Stimulated activated naive CD4-positive, alpha-beta T cell treated with Interleukin-2 at 50 U/mL for 16 hours (primary cell): ENCODE measurements around the gene C1QTNF8.

ENCODE experiments used
- DNase-seq: peaks from one replicate; lab custom pipeline; 2025; lab: John Stamatoyannopoulos, UW

Gene C1QTNF8

GRCh38 chr16:1108299-1109252 is 12.5 kb upstream of the C1QTNF8 start:
- no peak for DNase-seq

GRCh38 chr16:1107731-1108130 is 11.7 kb upstream of the C1QTNF8 start:
- no peak for DNase-seq

GRCh38 chr16:1107141-1107540 is 11.1 kb upstream of the C1QTNF8 start:
- no peak for DNase-seq

GRCh38 chr16:1106659-1107058 is 10.6 kb upstream of the C1QTNF8 start:
- no peak for DNase-seq

DNA sequence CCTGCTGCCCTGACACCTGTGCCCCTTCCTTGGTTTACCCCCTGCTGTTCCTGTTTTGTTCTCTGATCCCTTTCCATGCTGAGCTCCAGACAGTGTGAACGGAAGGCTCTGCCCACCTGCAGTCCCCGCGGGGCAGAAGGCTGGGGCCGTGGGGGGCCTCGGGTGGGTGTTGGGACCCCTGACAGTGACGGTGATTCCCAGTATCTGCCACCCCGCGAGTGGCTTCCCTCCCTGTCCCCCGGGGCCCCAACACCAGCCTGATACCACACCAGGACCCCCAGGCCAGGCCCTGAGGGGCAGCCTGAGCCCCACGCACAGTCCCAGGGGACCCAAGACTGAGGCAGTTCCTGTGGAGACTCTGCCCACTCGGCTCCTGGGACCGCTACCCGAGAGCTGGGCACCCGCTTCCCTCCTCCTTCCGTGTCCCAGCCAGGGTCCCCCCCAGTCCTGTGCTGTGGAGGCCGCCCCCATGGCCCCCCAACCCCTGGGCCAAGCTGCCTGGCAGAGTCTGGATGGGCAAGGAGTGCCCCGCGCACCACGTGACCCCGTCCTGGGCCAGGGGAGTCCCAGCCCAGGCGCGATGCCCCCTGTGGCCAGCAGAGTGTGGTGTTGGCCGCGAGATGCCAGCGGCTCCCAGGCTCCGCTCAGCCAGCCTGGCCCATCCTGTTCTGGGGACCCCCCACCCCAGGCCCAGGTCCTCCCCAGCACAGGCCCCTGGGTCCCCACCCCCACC is 10.0 kb upstream of the C1QTNF8 start:
- DNase-seq, result no peak

DNA sequence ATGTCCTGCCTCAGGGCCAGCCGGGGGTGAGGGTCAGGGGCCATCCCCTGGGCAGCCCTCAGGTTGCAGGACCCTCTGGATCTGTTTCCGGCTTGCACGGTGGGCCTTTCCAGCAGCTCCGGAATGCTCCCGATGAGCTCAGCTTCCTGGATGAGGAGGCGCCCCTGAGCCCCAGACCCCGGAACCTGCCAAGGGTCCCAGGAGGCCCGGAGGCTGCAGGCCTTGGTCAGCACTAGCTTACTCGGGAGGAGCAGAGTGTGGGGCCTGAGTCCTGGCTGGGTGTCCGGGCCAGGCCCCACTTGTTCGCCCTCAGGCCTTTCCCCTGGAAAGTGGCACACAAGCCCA is 7.6 kb upstream of the C1QTNF8 start:
- no peak for DNase-seq

- peak; percentile 54 for DNase-seq
Measured at GRCh38 chr16:1102921-1103635, 7.0 kb upstream of the C1QTNF8 start.

DNA sequence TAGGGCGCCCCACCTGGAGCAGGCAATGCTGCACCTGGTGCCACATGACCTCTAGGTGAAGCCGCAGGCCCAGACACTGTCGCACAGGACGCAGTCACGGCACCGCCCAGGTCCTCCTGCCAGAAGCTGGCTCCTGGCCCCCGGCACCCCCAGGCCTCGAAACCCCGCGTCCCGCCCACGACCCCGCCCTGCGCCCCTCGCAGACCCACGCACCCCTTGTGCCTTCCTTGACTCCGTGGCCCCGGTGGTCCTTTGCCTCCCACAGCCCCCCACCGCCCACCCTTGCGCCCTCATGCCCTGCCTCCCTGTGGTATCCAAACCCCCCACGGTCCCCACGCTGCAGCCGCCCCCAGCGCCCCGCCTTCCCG is 6.3 kb upstream of the C1QTNF8 start:
- no peak for DNase-seq

DNA sequence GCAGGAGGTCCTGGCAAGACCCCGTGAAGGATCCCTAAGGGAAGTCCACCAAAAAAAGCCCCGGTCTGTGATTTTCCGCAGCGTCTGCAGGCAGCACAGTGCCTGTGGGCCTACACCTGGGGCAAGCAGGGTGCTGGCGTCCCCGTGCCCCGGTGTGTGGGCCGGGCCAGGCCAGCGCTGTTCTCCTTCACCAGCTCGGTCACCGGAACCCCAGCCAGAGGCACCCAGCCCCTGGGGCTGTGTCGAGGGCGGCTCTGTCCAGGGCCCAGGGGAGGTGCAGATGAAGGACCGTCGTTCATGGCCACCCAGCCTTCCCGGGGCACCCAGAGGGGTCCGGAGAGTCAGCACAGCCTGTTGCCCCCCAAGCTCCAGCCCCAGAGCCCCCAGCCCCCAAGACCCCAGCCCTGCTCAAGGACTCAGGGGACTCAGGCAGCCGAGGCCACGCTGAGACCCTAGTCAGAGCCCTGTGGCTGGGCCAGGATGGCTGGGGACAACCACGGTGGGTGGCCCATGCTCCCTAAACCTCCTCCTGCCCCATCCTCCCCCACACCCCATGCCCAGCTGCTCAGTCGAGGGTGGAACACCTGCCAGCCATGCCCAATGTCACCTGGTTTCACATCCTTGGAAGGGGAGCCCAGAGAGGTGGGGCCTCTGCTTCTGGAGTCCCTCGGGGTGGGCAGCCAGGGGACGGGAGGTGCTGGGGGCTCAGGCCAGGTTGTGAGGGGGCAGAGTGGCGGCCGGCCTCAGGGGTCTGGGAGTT is 5.7 kb upstream of the C1QTNF8 start:
- no peak for DNase-seq

DNA sequence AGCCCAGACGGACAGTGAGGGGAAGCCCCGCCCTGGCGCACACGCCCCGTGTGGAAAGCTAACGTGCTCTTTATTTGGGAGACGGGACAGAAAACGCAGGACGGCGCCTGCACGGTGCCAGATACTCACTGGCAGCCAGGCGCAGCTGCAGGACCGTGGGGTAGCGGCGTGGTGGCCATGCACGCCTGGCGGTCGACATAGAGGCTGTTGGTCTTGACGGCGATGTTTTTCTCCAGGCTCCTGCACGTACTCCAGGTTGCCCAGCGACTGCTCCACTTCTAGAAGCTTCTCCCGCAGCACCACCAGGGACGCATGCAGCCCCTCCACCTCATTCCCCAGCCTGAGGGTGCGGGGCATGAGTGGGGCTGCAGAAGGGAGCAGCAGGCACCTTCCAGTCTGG is 5.1 kb upstream of the C1QTNF8 start:
- DNase-seq, result no peak

DNA sequence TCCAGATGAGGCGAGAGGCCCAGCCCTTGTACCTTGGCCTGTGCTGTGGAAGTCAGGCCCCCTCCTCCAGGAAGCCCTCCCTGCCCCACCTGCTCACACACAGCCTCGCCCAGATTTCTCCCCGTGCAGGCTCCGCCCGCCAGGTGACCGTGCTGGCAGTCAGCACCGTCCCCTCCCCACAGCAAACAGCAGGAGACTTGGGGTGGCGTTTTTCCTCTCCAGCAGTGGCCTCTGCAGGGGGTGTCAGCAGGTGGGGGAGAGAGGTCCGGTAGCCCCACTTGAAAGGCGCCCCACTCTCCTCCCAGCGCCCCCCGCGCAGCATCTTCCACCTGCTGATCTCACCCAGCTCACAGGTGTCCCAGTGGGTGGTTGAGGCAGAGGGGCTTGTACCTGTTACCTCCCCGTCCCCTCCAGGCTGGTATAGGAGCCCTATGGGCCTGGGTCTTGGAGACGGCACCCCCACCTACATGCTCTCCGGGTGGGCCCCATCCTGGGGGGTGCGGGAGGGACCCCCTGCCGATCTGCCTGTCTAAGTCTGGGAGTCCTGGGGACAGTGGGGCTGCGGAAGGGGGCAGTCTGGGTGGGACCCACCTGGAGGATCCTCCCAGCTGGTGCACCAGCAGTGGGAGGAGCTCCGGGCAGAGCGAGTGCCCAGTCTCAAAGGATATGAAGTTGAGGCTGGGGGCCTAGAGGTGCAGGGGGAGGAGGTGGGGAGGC is 4.2 kb upstream of the C1QTNF8 start:
- no peak for DNase-seq

GRCh38 chr16:1099189-1100083 is 3.4 kb upstream of the C1QTNF8 start:
- no peak for DNase-seq

GRCh38 chr16:1098266-1098991 is 2.4 kb upstream of the C1QTNF8 start:
- no peak for DNase-seq

DNA sequence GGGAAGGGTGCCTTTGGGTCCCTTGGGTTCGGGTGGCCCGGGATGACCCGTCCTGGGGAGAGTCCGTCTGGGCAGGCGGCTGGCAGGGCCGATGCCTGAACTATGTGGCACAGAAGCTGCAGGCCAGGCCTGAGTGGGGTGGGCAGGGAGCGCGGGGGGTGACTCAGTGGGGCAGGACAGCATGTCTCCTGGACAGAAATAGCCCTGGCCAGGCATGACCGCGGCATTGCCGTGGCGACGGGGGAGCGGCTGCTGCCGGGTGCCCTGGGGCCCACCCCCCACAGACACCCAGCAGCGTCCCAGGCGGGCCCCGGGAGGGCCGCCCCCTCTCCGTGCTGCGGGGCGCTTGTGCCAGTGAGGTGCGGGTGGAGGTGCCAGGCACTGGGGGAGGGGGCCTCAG is 1.8 kb upstream of the C1QTNF8 start:
- DNase-seq, result no peak

DNA sequence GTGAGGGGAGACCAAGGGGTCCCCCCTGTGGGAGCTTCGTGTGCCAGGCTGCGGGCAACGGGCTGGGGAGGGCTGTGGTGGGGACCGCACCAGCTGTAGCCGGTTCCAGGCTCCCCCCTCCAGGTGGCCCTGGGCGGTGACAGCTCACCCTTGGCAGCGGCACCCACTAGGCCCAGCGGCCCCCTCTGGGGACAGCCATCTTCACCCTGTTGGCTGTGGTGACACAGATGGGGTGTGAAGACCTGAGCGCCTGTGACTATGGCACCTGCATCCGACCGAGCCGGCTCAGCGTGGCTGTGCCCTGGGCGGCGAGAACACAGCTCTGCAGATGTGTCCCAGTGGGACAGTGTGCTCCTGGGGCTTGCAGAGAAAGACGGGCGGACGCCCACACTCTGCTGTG is 1.1 kb upstream of the C1QTNF8 start:
- no peak for DNase-seq

DNA sequence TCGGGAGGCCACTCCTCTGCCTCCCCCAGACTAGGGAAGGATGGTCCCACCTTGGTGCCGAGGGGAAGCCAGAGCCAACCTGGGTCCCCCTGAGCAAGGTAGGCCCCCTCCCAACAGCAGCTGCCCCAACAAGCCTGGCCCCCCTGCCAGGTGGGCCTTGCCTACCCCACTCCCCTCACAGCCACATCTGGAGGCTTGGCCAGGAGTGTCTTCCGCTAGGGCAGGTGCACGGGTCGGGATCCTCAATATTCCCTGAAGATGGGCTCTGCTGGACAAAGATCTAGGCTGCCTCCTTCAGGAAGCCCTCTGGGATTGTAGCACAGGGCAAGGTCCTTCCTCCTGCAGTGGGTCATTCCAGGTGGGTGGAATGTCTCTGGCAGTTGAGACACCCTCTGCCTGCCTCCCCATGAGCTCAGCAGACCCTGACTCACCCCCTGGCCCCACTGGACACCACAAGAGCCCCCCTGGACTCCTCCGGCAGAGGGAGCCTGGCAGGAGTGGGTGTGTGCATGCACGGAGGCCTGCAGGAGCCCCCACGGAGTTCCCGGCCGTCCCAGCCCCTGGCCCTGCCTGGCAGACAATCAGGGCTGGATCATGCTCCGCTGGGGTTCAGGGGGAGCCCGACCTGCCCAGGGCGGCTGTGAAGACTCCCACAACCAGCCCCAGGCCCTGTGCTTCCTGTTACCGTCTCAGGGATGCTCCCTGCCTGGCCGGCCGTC is 435 bp downstream of the C1QTNF8 start:
- no peak for DNase-seq

GRCh38 chr16:1094601-1095449 is 1.2 kb downstream of the C1QTNF8 start:
- no peak for DNase-seq

- no peak for DNase-seq
Measured at GRCh38 chr16:1094124-1094479, 1.9 kb downstream of the C1QTNF8 start.
